ENCODE results near the gene SPATA21.
"Not testable (repeated sequence)": the region's sequence is repeated elsewhere in the genome, so short reads cannot be mapped to it uniquely, and the experiment has no call there.

Gene SPATA21

DNA sequence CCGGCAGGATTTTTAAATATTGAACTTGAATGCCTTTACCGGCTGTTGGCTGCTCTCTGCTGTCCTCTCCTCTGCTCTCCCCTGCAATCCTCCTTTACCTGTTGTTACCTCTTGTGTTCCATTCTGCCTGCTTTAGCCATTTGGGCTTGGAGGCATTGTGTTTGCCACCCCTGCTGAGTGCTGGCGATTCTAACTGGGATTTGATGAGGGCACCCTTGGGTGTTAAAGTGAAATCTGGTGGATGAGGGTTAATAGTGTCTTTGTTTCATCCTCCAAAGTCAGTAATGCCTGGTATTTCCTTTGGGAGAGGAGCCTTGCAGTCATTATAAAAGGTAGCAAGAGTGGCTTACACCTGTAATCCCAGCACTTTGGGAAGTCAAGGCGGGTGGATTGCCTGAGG is 60.3 kb downstream of the SPATA21 start:
- no peak for DNase-seq

DNA sequence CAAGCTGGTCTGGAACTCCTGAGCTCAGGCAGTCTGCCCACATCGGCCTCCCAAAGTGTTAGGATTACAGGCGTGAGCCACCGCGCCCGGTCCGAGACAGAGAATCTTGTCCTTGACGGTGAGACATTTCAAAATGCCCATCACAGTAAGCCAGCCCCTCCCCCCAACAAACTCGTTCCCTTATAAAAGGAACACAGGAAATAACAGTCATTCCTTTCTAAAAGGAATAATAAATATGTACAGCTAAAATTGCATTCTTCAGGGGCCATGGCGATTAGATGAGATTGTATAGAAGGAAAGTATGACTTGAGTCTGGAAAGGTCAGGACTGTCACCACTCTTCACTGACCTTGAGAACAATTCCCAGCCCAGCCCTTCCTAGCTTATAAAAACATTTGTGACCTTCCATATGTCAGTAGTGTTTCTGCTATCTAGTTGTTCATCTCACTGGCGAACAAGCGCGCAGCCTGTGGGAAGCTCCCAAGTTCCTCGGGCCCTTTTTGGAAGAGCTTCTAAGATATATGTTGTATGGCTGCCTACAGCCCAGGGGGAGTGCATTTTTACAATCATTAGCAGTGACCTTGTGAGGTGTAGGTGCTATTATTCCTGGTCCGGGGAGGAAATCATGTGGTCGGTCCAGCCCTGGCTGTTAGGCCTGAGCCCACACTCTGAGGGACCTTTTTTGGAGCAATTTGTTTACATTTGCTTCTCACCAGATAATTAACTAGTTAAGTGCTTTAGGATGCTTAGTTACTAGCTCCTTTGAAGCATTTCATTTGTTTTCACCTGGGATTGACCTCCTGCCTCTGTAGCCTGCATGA is 61.5 kb downstream of the SPATA21 start:
- no peak for DNase-seq

- no peak for DNase-seq
These were observed 63.0 kb downstream of the SPATA21 start for GRCh38 chr1:16374266-16374665.

DNA sequence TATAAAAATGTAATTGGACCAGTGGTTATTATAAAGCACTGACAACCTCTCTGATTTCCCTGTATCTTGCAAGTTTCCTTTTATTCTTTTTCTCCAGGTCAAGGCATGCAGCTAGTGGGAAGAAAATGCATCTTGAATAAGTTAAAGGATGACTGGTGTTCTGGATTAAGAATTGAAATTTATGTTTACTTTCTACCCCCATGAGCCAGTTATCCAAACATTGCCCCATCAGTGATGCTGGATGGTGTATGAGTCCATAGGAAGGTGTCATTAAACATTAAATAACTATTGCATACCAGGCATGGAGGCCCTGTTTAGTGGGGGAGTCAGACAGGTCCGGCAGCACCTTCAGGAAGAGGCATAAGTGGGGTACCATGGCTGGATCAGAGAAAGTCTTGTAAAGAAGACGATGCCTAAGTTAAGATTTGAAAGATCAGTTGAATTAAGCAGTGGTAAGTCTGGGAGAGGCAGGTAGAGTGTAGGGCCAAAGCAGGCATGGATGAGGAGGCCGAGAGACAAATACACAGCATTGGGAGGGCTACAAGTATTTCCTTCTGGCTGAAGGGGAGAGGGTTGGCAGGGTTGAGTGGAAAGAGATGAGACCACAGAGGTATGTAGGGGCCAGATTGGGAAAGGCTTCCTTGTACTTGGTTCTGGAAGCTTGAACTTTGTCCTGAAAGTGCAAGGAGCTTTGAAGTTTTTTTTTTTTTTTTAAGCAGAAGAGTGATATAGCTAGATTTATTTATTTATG is 64.5 kb downstream of the SPATA21 start:
- DNase-seq: no peak

DNA sequence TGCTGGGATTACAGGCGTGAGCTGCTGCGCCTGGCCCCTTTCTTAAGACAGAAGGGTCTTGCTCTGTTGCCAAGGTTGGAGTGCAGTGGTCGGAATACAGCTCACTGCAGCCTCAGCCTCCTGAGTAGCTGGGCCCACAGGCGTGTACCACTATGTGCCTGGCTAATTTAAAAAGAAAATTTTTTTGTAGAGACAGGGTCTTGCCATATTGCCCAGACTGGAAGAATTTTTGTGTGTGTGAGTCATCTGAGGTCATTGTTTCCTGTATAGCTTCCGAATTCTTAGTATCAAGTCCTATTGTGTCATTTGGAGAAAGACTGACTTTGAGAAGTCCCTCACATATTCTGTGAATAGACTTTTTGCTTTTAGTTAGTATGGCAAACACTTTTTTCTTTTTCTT is 65.5 kb downstream of the SPATA21 start:
- no peak for DNase-seq

- no peak for DNase-seq
These were observed 67.4 kb downstream of the SPATA21 start for GRCh38 chr1:16369821-16370220.

DNA sequence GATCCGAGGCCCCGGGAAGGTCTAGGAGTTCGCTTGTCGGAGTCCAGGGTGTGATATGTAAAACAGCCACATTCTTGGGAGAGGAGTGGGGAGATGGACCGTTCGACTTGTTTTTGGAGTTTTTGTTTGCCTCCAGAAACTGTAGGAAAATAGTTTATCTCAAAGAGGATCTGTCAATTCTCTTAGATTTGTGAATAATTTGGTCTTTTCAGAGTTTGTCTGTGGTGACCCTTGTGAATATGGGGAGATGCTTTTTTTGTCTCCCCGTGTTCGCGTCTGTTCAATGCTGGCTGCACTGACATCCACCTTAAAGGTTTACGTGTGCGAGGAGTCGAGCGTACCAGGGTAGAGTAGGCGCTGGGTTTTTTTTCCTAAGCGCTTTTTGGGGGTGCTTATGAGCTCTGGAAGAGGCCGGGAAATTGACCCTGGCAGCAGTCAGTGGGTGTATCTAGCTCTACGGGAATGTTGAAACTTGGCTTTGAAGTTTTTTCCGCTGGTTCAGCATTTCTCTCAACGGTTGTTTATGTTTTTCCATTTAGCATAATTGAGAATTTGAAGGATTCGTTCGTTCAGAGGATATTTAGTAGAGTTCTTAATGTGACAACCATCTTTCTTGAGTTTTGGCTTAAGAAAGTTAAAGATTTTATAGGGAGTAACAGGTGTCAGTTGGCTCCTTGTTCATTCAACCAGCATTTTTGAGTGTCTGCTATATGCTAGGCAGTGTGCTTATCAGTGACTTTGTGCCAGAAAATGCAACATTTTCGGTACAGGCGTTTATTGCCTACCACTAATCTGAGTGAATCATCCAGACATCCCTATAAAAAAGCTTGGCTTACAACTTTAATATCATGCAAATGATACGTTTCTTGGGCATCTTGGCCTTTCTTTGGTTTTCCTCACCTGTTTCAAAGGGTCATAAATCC is 69.0 kb downstream of the SPATA21 start:
- no peak for DNase-seq

- DNase-seq: peak; percentile 71
These were observed 69.8 kb downstream of the SPATA21 start for GRCh38 chr1:16367258-16367967.

DNA sequence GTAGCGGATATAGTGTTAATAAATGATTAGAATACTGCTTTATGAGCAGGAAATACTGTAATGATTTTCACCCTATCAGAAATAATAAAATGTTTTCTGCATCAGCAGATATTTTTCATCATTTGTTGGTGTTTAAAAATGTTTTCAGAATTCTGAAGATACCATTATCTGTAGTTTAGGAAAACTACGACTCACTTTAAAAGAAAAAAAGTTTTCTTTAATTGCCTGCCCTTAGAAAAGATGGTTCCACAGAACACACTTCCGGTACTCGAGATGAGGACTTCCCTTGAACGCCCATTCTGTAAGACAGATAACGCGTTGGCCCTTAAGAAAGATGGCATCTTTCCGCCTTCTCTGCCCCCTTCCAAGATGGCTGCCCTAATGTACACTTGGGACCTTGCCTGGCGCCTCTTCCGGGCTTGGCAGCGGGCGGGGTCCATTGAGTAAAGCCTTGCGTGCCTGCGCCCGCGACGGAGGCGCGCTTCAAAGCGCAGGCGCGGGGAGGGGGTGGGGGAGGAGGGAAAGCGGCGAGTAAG is 70.4 kb downstream of the SPATA21 start, which contains the start of gene SZRD1:
SZRD1 (plus strand) TSS at position 521 of the 536 bp plus-strand sequence. CDS start 16 bp downstream, outside the sequence.
- DNase-seq: peak; percentile 95

DNA sequence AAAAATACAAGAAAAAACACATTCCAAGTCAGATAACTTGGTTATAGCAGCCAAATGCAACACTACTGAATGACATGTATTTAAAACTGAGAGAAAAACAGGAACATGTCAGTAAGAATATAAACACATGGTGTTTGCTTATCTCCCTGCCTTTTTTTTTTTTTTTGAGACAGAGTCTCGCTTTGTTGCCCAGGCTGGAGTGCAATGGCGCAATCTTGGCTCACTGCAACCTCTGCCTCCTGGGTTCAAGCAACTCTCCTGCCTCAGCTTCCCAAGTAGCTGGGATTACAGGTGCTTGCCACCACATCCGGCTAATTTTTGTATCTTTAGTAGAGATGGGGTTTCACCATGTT is 72.1 kb downstream of the SPATA21 start:
- not testable (repeated sequence) for DNase-seq

GRCh38 chr1:16356867-16357266 is 80.4 kb downstream of the SPATA21 start:
- DNase-seq: no peak

- no peak for DNase-seq
These were observed 82.6 kb downstream of the SPATA21 start for GRCh38 chr1:16354619-16355018.

DNA sequence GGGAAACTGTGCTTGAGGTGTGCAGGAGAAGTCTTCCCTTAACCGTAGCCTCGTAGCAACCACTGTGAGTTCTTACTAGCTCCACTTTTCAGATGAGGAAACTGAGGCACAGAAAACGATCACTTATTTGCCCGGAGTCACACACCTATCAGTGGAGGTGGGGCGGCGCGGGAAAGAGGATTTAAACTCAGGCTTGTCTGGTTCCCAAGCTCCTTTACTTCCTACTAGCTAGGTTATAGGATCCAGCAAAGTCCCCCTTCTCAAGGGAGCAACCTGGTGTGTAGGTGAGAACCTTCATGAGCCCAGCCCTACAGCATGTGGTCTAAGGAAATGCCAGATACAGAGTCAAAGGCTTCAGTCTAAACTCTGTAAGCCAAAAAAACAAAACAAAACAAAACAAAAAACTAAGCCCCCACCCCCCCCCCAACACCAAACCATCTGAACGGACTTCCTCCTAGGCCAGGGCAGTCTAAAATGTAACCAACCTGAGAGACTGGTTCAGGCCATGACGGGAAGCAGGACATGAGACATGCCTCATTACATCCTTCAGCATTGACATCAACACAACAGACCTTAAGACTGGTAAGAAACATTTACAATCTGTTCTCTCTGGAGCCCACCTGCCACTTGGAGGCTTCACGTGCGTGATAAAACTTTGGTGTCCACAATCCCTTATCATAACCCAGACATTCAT is 84.2 kb downstream of the SPATA21 start:
- no peak for DNase-seq

- DNase-seq: peak; percentile 89
These were observed 85.0 kb downstream of the SPATA21 start, which contains the start of gene FBXO42 for GRCh38 chr1:16351994-16352841. Gene FBXO42, minus strand, starts transcription at chr1:16352480. Its CDS starts 37,062 bp downstream, at chr1:16315418.

DNA sequence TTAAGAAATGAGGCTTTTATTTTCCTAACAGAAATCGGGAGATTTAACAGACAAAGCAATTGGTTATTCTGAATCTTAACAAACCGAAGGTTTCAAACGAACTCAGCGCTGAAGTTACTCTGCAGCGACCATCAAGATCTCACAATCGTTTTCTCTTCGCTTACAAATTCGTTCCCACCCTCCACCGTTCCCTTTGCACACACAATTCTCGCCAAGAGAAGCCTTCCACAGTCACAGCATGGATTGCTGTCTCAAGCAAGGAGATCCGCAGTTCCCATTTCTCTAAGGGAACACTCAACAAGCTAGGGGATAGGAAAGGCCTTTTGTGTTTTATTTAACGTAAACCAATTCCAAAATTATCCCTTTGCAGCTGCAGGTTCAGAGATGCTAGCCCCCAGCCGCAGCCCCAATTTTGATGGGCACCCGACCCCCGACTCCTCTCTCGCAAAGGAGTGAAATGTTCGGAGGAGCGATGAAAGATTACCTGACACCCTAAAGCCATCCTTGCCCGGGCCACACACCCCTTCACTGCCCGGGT is 85.7 kb downstream of the SPATA21 start:
- no peak for DNase-seq

GRCh38 chr1:16349847-16350406 is 87.3 kb downstream of the SPATA21 start:
- DNase-seq: no peak

Measured in activated gamma-delta T cell treated with Interleukin-2 at 50 U/mL for 16 hours (primary cell).